WTC11 (cell line): ENCODE data around the gene UCHL5.

Experiments
- TF ChIP-seq, protein P1 (sequence below): sonication (generic); formaldehyde crosslinking; conservative IDR thresholded peaks from 2 replicates; pipeline ENCODE4 v1.8.1; 2022; ENCODE audit warnings: mild to moderate bottlenecking, missing genetic modification reagents
- TF ChIP-seq, protein P2 (sequence below): sonication (generic); formaldehyde crosslinking; IDR thresholded peaks from 2 replicates; pipeline ENCODE4 v1.8.0; 2022; ENCODE audit warnings: mild to moderate bottlenecking, missing genetic modification reagents

DNA sequence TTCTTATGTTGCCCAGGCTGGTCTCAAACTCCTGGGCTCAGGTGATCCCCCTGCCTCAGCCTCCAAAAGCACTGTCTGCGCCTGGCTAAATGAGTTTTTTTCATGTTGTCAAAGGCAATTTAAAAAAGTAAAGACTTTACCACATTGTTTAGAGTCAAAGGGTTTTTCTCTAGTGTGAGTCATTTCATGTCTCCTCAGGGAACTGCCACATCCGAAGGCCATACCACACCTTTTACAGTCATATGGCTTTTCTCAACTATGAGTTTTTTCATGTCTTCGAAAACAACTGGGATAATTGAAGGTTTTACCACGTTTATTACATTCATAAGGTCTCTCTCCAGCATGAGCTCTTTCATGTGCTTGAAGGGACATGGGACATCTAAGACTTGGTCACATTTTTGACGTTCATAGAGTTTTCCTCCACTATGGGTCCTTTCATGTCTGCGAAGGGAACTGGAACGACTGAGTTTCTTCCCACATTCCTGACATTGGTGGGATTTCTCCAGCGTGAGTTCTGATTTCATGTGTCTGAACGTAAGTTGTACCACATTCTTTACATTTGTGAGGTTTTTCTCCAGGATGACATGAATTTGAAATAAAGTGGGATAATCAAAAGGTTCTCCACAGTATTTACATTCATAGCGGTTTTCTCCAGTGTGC lies 65.6 kb downstream of the UCHL5 start:
- TF ChIP-seq, protein P1, sequence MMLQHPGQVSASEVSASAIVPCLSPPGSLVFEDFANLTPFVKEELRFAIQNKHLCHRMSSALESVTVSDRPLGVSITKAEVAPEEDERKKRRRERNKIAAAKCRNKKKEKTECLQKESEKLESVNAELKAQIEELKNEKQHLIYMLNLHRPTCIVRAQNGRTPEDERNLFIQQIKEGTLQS (CRISPR knock-in tag) = no peak
- TF ChIP-seq, protein P2, sequence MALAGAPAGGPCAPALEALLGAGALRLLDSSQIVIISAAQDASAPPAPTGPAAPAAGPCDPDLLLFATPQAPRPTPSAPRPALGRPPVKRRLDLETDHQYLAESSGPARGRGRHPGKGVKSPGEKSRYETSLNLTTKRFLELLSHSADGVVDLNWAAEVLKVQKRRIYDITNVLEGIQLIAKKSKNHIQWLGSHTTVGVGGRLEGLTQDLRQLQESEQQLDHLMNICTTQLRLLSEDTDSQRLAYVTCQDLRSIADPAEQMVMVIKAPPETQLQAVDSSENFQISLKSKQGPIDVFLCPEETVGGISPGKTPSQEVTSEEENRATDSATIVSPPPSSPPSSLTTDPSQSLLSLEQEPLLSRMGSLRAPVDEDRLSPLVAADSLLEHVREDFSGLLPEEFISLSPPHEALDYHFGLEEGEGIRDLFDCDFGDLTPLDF (CRISPR knock-in tag) = no peak
